Body of pancreas (tissue), 4 donors: ENCODE measurements around the gene CHD6. TPM values are rescaled to one million over a fixed set of nuclear protein-coding genes. Genes with fewer than 3 reads are reported as not detected.

Source experiments
- ATAC-seq: fragments of 150-250 bp; one replicate; pipeline ENCODE4 v1.9.1; 2016
- DNase-seq, 4 donors: peaks; one replicate each; pipeline ENCODE4 v3.0.0-alpha.2; 2019
- H3K27ac ChIP-seq, 4 donors: fragments of 200-600 bp; sonication (generic); 1 replicate in 3 of 4; 2 replicates in 1 of 4; pipeline versions ENCODE4 v1.5.1 to v1.6.1; 2016 to 2019; ENCODE audit warnings: mild to moderate bottlenecking in 1 of 4, mixed read lengths in 1 of 4, moderate library complexity in 1 of 4
- H3K27me3 ChIP-seq, 2 donors: fragments of 200-600 bp; sonication (generic); one replicate each; pipeline ENCODE4 v1.6.0; 2016; ENCODE audit warnings: mild to moderate bottlenecking in 1 of 2
- H3K36me3 ChIP-seq, 2 donors: fragments of 200-600 bp; sonication (generic); replicated peaks in 1 of 2; 2 replicates each; pipeline ENCODE4 v1.5.1; 2016; ENCODE audit warnings: low read depth in 2 of 2; ENCODE audit not compliant: insufficient read depth in 1 of 2
- H3K4me1 ChIP-seq: fragments of 200-600 bp; sonication (generic); one replicate; pipeline ENCODE4 v1.6.0; 2016
- H3K4me3 ChIP-seq, 2 donors: fragments of 200-600 bp; sonication (generic); 1 replicate in 1 of 2; 2 replicates in 1 of 2; pipeline ENCODE4 v1.5.1; 2016 to 2019
- H3K9me3 ChIP-seq, 3 donors: fragments of 200-600 bp; sonication (generic); 1 replicate in 2 of 3; 2 replicates in 1 of 3; pipeline ENCODE4 v1.5.1; 2016
- POLR2A ChIP-seq, 3 donors: fragments of 450-650 bp; IDR thresholded peaks; one replicate each; pipeline ENCODE4 v1.6.1; 2016; ENCODE audit warnings: antibody characterized with exemption in 3 of 3, mild to moderate bottlenecking in 2 of 3
- WGBS, 2 donors: methylation state at CpG; one replicate each; pipeline ENCODE4 v1.1.5; 2017; 5-methylcytosine and 5-hydroxymethylcytosine counted together
- intact Hi-C: fragments of 100-400 bp; cut with DNase I; formaldehyde crosslinking; loops from one replicate; pipeline ENCODE4 v1.15.1; 2023
- total RNA-seq, 2 donors: library from RNA; depleted of rRNA; stranded (reverse); fragments of >200 nt; gene quantifications; one replicate each; pipeline ENCODE4 v1.1.0, GENCODE V29; 2016
- TF ChIP-seq, protein P1 (sequence below), 7 experiments: fragments of 450-650 bp in 4 of 7; fragments of 200-600 bp in 3 of 7; sonication (generic) in 3 of 7; IDR thresholded peaks; one replicate each; pipeline ENCODE4 v1.5.1; 2016 to 2019; ENCODE audit warnings: antibody characterized with exemption in 7 of 7

The CHD6 gene
- total RNA-seq, 2 donors from 2014 or later: 21.8 to 43.5 TPM

DNA sequence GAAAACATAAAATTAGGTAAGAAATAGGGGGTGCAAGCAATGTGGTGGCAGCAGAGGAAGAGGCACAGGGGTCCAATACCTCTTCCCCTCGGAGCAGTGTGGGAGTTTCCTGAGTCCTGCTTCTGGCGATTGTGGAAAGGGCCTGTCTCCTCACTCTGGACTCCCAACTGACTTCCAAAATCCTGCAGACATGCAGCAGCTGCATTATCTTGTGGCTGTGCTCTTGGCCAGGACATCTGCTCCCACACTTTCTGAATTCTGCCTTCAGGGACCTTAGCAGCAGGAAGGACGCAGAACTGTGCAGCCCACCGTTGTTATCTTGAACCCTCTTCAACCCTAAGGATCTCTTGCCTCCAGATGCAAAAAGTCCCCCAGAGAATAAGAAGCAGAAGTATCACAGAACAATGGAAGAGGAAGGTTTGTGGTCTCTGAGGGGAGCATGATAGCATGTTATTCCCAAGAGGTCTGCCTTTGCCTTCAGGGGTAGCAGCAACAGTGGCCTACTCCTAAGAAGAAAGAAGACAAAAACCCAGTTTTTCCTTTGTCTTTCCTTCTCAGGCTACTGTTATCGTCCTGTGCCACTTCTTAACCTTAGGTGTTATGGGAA lies 149.1 kb downstream of the CHD6 start:
- H3K4me1 ChIP-seq: no peaks in the 10 kb centered on the region
- intact Hi-C loops: no loop called here
- no peak overlapping the region for H3K27ac ChIP-seq
- 87 to 92% methylated on average over 5 of the region's 5 CpGs for WGBS, 2 donors
- no peak for DNase-seq
- no peaks in the 10 kb centered on the region for H3K9me3 ChIP-seq
- ATAC-seq: no peak
- TF ChIP-seq, protein P1, sequence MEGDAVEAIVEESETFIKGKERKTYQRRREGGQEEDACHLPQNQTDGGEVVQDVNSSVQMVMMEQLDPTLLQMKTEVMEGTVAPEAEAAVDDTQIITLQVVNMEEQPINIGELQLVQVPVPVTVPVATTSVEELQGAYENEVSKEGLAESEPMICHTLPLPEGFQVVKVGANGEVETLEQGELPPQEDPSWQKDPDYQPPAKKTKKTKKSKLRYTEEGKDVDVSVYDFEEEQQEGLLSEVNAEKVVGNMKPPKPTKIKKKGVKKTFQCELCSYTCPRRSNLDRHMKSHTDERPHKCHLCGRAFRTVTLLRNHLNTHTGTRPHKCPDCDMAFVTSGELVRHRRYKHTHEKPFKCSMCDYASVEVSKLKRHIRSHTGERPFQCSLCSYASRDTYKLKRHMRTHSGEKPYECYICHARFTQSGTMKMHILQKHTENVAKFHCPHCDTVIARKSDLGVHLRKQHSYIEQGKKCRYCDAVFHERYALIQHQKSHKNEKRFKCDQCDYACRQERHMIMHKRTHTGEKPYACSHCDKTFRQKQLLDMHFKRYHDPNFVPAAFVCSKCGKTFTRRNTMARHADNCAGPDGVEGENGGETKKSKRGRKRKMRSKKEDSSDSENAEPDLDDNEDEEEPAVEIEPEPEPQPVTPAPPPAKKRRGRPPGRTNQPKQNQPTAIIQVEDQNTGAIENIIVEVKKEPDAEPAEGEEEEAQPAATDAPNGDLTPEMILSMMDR (IDR thresholded peaks at IDR 0.05): no peak
- no peak for TF ChIP-seq POLR2A (IDR thresholded peaks at IDR 0.05)
- no peaks in the 10 kb centered on the region for H3K27me3 ChIP-seq
- H3K36me3 ChIP-seq: peaks cover 0 to 3% of the 10 kb centered on the region in 2 donors
- H3K4me3 ChIP-seq: no peak overlapping the region

DNA sequence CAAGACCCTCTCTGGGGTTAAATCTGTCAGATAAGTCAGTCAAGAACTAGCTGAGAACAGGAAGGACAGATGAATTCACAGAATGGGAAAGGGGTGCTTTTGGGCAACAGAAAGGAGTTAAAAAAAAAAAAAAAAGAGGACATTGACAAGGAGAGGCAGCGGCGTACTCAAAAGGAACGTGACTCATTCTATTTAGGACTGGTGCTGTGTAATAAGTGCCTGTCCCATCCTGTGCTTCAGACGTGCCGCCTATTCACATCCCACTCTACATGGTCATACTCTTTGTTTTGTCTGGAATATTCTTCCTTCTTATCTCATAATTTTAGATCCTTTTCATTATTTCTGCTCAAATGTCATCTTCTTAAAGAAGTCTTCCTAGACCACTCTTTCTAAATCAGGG lies 150.5 kb downstream of the CHD6 start:
- Histone ChIP-seq H3K9me3 (no peaks in the 10 kb centered on the region), H3K27ac (no peak overlapping the region), H3K4me1 (no peaks in the 10 kb centered on the region), H3K36me3 (peaks cover 0 to 2% of the 10 kb centered on the region in 2 donors), H3K4me3 (no peak overlapping the region), H3K27me3 (no peaks in the 10 kb centered on the region)
- TF ChIP-seq, protein P1 (IDR thresholded peaks at IDR 0.05): no peak
- no peak for TF ChIP-seq POLR2A (IDR thresholded peaks at IDR 0.05)
- 84 to 89% methylated on average over 5 of the region's 5 CpGs for WGBS, 2 donors
- DNase-seq (no peak), ATAC-seq (no peak)
- intact Hi-C loops: no loop called here

DNA sequence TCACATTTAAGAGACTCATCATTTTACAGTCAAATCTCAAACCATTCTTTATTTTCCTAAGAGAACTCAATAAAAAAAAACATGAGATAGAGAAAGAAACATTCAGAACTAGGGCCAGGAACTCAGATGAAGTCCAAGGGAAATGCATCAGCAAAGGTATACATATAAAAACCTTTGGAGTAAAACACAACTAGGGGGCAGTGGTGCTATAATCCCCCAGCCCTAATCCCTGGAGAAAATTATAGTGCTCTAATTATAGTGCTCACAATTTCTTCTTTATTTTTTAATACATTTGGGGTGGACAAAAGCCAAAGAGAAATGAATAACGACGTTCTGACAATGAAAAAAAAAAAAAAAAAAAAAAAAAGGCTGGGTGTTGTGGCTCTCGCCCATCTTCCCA lies 151.0 kb downstream of the CHD6 start:
- peaks cover 0 to 2% of the 10 kb centered on the region in 2 donors for H3K36me3 ChIP-seq
- no peak for ATAC-seq

DNA sequence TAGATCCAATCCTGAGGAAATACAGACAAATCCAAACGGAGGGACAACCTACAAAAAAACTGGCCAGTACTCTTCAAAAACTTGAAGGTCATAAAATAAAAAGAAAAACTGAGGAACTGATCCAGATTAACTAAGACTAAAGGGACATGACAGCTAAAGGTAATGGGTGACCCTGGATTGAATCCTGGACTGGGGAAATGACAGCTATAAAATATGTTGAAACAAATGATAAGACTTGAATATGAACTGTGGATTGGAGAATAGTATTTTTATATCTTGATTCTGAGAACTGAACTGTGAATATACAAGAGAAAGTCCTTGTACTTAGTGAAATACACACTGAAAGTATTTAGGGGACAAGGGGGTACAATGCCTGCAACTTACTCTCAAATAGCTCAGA lies 154.6 kb downstream of the CHD6 start:
- DNase-seq (no peak), ATAC-seq (no peak)
- Histone ChIP-seq H3K9me3 (no peaks in the 10 kb centered on the region), H3K27ac (no peak overlapping the region), H3K4me3 (no peak overlapping the region), H3K36me3 (peaks cover 0 to under 1% of the 10 kb centered on the region in 2 donors), H3K27me3 (no peaks in the 10 kb centered on the region), H3K4me1 (no peaks in the 10 kb centered on the region)
- intact Hi-C loops: no loop called here
- TF ChIP-seq, protein P1 (IDR thresholded peaks at IDR 0.05): no peak
- no peak for TF ChIP-seq POLR2A (IDR thresholded peaks at IDR 0.05)
- WGBS, 2 donors: 86 to 100% methylated on average over 1 of the region's 1 CpG

More for the DNA sequence above, 151.0 kb downstream of the CHD6 start:
- intact Hi-C loops: no loop called here
- Histone ChIP-seq H3K27me3 (no peaks in the 10 kb centered on the region), H3K9me3 (no peaks in the 10 kb centered on the region), H3K27ac (no peak overlapping the region), H3K4me1 (no peaks in the 10 kb centered on the region), H3K4me3 (no peak overlapping the region)
- TF ChIP-seq, protein P1 (IDR thresholded peaks at IDR 0.05): no peak
- TF ChIP-seq POLR2A (IDR thresholded peaks at IDR 0.05): no peak
- 85 to 94% methylated on average over 3 of the region's 3 CpGs for WGBS, 2 donors
- DNase-seq: no peak
